Skeletal muscle satellite cell (primary cell): ENCODE measurements around the gene KDM4B.
"Not testable (repeated sequence)": the region's sequence is repeated elsewhere in the genome, so short reads cannot be mapped to it uniquely, and the experiment has no call there.

Source experiments
- H3K27me3 ChIP-seq: 2 replicates; pipeline ENCODE4 v1.7.0; 2013; ENCODE audit warnings: low read length; ENCODE audit not compliant: control insufficient read depth, insufficient read depth
- H3K36me3 ChIP-seq: 2 replicates; pipeline ENCODE4 v1.7.0; 2013; ENCODE audit warnings: mild to moderate bottlenecking, control low read depth, low read length; ENCODE audit not compliant: insufficient read depth
- H3K4me1 ChIP-seq: 2 replicates; pipeline ENCODE4 v1.7.0; 2013; ENCODE audit warnings: low read length; ENCODE audit not compliant: control insufficient read depth, insufficient read depth
- H3K4me2 ChIP-seq: 2 replicates; pipeline ENCODE4 v1.7.0; 2013; ENCODE audit warnings: mild to moderate bottlenecking, low read length
- H3K4me3 ChIP-seq: 2 replicates; pipeline ENCODE4 v1.7.0; 2013; ENCODE audit warnings: low read length
- H3K9ac ChIP-seq: 2 replicates; pipeline ENCODE4 v1.7.0; 2013; ENCODE audit warnings: mild to moderate bottlenecking, low read depth, low read length, moderate library complexity
- H3K9me3 ChIP-seq: replicated peaks from 2 replicates; pipeline ENCODE4 v1.7.0; 2013; ENCODE audit warnings: mild to moderate bottlenecking, control low read depth, low read length

KDM4B gene

DNA sequence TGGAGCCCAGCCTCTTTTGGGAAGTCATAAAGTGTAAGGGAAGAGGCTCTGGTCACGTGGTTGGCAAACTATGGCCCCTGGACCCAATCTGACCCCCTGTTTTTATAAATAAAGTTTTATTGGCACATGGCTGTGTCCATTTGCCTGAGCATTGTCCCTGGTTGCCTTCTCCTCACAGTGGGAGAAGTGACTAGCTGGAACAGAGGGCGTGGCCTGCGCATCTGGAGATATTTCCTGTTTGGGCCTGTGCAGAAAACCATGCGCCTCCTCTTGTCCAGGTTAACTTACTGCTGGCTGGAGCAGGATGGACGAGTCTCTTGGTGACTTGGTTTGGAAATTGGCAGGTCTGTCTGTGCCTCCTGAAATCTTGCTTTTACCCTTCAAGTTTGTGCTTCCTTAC, 48.3 kb downstream of the KDM4B start:
- H3K9ac ChIP-seq, result no peak overlapping the region
- no peaks in the 10 kb centered on the region for H3K27me3 ChIP-seq
- no peak overlapping the region for H3K4me2 ChIP-seq
- no peak overlapping the region for H3K4me3 ChIP-seq
- peaks cover 7% of the 10 kb centered on the region for H3K4me1 ChIP-seq
- H3K9me3 ChIP-seq, result no peaks in the 10 kb centered on the region
- H3K36me3 ChIP-seq, result peaks cover 15% of the 10 kb centered on the region

DNA sequence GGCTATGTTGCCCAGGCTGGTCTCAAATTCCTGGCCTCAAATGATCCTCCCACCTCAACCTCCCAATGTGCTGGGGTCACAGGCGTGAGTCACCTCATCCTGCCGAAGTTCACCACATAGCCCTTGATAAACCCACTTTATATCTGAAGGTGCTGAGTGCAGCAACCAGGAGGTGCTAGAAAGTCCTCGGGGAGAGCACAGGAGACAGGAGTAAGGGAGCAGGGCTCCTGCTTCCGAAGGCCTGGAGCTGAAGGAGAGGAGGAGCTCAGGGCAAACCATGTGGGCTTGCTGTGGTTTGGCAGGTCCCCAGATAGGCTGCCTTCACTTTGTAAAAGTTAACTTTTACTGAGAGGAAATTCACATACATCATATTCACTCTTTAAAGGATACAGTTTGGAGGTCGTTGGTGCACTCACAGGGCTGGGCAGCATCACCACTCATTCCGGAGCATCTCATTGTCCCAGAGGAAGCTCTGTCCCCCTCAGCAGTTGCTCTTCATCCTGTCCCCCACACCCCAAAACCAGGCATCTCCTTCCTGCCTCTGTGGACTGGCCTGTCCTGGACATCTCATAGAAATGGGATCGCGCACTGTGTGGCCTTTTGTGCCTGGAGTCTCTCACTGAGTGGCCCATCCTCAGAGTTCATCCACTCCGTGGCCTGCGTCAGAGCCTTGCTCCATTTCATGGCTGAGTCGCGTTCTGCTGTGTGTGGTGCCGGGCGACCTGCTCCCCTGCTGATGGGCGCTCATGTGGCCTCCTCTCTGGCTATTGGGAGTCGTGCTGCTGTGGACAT, 49.5 kb downstream of the KDM4B start:
- no peak overlapping the region for H3K4me3 ChIP-seq
- H3K9ac ChIP-seq, result no peak overlapping the region
- peaks cover 15% of the 10 kb centered on the region for H3K36me3 ChIP-seq
- no peaks in the 10 kb centered on the region for H3K9me3 ChIP-seq
- peaks cover 10% of the 10 kb centered on the region for H3K4me1 ChIP-seq
- no peaks in the 10 kb centered on the region for H3K27me3 ChIP-seq
- H3K4me2 ChIP-seq, result no peak overlapping the region

DNA sequence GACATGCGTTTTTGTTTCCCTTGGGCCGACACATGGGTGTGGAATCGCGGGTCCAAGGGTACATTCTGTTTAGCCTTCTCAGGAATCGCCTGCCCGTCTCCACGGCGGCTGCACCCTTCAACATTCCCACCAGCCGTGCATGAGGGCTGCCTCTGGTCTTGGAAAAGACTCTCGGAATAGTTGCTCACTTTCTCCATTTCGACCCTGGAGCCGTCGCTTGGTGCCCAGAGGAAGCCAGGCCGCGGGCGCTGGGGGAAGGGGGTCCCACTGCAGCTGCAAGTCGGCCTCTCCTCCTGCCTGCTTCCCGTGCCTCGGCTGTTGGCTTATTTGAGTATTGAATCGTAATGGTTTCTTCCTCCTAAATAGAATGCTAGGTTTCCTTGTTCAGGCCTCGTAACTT, 51.5 kb downstream of the KDM4B start:
- Histone ChIP-seq H3K27me3 (no peaks in the 10 kb centered on the region), H3K36me3 (peaks cover 15% of the 10 kb centered on the region), H3K9me3 (no peaks in the 10 kb centered on the region), H3K4me1 (peaks cover 26% of the 10 kb centered on the region), H3K4me2 (no peak overlapping the region), H3K9ac (no peak overlapping the region), H3K4me3 (no peak overlapping the region)

DNA sequence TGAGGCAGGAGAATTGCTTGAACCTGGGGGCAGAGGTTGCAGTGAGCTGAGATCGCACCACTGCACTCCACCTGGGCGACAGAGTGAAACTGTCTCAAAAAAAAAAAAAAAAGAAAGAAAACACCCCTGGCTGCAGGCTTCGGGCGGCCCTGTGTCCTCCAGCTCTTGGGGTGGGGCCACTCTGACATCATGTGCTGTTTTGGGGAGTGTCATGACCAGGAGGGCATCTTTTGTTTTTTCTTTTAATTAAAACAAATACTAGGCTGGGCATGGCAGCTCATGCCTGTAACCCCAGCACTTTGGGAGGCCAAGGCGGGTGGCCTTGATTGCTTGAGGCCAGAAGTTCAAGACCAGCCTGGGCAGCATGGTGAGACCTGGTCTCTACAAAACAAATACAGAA, 52.1 kb downstream of the KDM4B start:
- Histone ChIP-seq H3K27me3 (no peaks in the 10 kb centered on the region), H3K4me3 (no peak overlapping the region), H3K4me1 (peaks cover 29% of the 10 kb centered on the region), H3K4me2 (no peak overlapping the region), H3K9ac (no peak overlapping the region), H3K9me3 (no peaks in the 10 kb centered on the region), H3K36me3 (peaks cover 15% of the 10 kb centered on the region)

DNA sequence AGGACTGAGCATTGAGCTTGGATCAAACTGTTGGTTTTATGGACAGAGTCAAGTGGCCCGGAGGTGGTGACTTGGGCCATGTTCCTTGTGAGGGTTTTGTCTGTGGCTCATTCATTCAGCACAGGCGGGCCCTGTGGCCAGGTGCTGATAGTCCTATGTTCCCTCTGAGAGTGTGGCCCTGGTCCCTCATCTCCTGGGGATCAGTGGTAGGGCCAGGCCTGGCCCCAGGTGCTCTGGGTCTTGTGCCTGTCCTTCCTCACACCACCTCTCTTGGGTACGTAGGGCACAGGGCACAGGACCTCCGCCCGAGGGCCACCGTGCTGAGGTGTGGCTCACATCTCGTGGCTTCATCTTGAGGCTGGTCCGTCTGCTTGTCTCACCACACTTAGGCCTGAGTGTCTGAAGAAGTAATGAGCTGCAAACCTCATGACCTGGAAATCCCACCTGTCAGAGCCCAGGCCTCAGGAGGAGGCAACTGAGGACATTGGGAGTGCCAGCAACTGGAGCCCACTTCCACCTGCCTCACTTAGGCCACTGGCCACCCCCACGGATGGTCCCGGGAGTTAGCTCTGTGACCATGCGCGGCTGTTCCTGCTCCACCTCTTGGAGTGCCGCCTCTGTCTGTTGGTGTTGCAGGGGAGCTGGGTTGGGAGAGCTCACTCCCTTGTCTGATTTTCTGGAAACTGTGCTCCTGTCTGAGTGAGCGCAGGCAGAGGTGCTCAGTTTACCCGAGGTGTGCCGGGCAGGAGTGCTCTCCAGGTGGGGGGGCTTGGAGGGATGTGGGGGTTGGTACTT, 53.4 kb downstream of the KDM4B start:
- no peak overlapping the region for H3K9ac ChIP-seq
- peaks cover 41% of the 10 kb centered on the region for H3K4me1 ChIP-seq
- H3K27me3 ChIP-seq, result no peaks in the 10 kb centered on the region
- peaks cover 9% of the 10 kb centered on the region for H3K36me3 ChIP-seq
- no peak overlapping the region for H3K4me2 ChIP-seq
- H3K9me3 ChIP-seq, result no peaks in the 10 kb centered on the region
- H3K4me3 ChIP-seq, result no peak overlapping the region

DNA sequence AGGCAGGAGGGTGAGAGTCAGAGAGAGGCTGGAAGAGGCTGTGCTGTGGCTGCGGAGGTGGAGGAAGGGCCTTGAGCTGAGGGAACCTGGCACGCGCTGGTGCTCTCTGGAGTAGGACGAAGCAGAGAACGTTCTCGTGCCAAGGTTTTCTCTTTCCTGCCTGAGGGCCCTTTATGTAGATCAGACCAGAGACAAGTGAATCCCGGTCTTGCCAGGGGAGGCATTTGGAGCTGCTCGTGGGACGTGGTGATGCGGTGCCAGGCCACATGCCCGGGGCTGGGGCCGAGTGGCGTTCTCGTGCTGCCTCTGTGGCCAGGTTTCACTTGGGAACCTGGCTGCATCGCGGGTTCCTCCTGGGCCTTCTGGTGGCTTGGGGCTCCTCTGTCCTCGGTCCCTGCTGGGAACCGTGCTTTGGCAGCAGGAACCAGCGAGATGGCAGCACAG, 54.2 kb downstream of the KDM4B start:
- Histone ChIP-seq H3K4me1 (peaks cover 41% of the 10 kb centered on the region), H3K4me3 (no peak overlapping the region), H3K4me2 (no peak overlapping the region), H3K9ac (no peak overlapping the region), H3K36me3 (peaks cover 7% of the 10 kb centered on the region), H3K27me3 (no peaks in the 10 kb centered on the region), H3K9me3 (no peaks in the 10 kb centered on the region)

DNA sequence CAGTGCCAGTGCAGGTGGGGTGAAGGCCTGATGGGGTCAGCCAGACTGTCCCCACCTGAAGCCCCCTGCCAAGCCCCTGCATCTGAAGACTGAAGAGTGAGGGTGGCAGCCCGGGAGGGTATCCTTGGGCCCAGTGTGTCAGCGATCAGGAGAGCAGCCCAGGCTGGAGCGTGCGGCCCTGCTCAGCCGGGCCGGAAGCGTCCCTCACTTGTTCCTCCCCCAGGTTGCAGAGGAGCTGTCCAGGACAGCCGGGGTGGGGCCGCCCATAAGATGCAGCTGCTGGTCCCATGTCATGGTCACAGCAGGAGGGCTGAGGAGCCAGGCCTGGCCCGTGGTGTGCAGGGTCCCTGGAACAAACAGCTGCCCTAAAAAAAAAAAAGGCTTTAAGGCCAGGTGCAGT, 55.4 kb downstream of the KDM4B start:
- H3K36me3 ChIP-seq, result no peaks in the 10 kb centered on the region
- no peak overlapping the region for H3K4me3 ChIP-seq
- H3K4me1 ChIP-seq, result peaks cover 35% of the 10 kb centered on the region
- H3K4me2 ChIP-seq, result peak overlapping the region; percentile 4
- no peaks in the 10 kb centered on the region for H3K27me3 ChIP-seq
- no peaks in the 10 kb centered on the region for H3K9me3 ChIP-seq
- H3K9ac ChIP-seq, result no peak overlapping the region

DNA sequence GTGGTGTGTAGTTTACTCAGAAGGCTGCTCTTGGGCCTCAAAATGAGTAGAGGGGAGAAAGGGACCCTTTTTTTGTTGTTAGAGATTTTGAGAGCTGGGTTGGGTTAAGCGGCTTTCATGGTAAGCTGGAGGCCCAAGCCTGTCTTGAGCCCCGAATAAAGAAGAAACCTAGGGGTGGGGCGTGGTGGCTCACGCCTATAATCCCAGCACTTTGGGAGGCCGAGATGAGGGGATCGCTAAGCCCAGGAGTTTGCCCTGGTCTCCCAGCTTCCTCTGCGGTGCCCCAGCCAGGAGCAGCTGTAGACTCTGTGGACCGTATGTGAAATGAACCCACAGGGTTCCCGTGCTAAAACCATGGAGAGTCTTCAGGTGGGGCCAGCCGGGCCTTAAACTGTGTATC, 56.1 kb downstream of the KDM4B start:
- H3K4me3 ChIP-seq, result no peak overlapping the region
- H3K4me2 ChIP-seq, result peak overlapping the region; percentile 4
- H3K9me3 ChIP-seq, result no peaks in the 10 kb centered on the region
- H3K4me1 ChIP-seq, result peaks cover 35% of the 10 kb centered on the region
- H3K27me3 ChIP-seq, result no peaks in the 10 kb centered on the region
- H3K9ac ChIP-seq, result no peak overlapping the region
- no peaks in the 10 kb centered on the region for H3K36me3 ChIP-seq

DNA sequence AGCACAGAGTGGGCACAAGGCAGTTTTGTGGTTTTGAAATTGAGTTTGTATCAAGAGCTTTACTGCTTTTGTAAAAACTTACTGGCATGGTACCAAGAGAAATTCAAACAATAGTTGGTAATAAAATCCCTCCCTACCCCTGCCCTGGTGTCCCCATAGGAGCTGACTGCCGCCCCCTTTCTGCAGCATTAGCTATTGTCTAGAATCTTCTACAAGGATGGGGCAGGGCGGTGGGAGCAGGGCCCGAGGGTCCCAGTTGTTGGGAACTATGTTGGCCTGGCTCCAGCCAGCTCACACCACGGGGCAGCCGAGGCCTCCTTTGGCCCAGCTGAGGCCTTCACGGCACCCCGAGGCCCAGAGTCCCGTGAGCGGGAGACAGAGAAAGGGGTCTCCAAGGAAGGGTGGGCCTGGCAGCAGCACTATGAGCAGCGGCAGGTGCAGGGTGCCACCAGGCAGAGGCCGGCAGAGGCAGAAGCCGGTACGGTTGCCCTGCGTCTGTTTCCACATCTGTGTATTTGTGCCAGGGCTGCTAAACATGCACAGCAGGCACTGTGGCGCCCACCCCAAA, 57.9 kb downstream of the KDM4B start:
- Histone ChIP-seq H3K4me1 (peaks cover 36% of the 10 kb centered on the region), H3K27me3 (no peaks in the 10 kb centered on the region), H3K4me3 (no peak overlapping the region), H3K9ac (no peak overlapping the region), H3K36me3 (no peaks in the 10 kb centered on the region), H3K9me3 (no peaks in the 10 kb centered on the region), H3K4me2 (no peak overlapping the region)

DNA sequence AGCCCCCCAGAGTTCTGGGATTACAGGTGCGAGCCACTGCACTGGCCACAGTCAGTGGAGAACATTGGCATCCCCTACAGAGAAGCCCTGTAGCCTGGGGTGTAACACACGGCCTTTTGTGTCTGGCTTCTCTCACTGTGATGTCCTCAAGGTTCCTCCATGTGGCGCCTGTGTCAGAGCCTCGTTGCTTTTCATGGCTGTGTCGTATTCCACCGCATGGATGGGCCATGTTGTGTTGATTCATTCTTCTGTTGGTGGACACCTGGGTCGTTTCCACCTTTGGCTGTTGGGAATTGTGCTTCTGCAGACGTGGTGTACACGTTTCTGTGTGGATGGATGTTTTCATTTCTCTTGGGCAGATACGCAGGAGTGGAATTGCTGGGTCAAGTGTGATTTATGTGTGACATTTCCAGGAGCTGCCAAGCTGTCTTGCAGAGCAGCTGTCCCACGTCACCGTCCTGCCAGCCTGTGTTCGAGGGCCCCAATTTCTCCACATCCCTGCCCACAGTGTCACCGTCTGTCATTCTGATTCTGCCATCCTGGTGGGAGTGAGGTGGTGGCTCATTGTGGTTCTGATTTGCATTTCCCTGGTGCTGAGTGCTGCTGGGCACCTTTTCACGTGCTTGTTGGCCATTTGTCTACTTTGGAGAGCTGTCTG, 59.4 kb downstream of the KDM4B start:
- Histone ChIP-seq H3K4me2 (no peak overlapping the region), H3K9me3 (no peaks in the 10 kb centered on the region), H3K36me3 (peaks cover 10% of the 10 kb centered on the region), H3K4me1 (peaks cover 40% of the 10 kb centered on the region), H3K4me3 (no peak overlapping the region), H3K9ac (no peak overlapping the region), H3K27me3 (no peaks in the 10 kb centered on the region)

DNA sequence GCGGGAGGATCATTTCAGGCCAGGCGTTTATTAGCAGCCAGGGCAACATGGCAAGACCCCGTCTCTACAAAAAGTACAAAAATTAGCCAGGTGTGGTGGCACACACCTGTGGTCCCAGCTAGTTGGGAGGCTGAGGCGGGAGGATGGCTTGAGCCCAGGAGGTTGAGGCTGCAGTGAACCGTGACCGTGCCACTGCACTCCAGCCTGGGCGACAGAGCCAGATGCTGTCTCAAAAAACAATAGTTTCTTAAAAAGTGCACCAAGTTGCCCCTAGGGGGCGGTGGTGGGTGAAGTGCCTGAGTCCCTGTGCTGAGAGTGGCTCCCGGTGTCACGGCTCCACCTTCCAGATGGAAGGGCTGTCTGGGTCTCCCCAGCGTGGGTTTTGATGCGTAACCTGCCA, 60.7 kb downstream of the KDM4B start:
- peaks cover 32% of the 10 kb centered on the region for H3K4me1 ChIP-seq
- not testable (repeated sequence) for H3K9ac ChIP-seq, H3K27me3 ChIP-seq

More for the DNA sequence above, 60.7 kb downstream of the KDM4B start:
- H3K9me3 ChIP-seq, H3K4me2 ChIP-seq, H3K4me3 ChIP-seq: not testable (repeated sequence)
- H3K36me3 ChIP-seq, result peaks cover 14% of the 10 kb centered on the region
